AG20443 (cell line): ENCODE measurements around the gene NDUFA13.

Experiments
- DNase-seq: peaks from one replicate; pipeline ENCODE4 v3.0.0; 2012; ENCODE audit warnings: low spot score, mixed read lengths

NDUFA13 gene

GRCh38 chr19:19548915-19549759 is 33.1 kb downstream of the NDUFA13 start:
- no peak for DNase-seq

- no peak for DNase-seq
Measured at GRCh38 chr19:19549804-19550464, 33.9 kb downstream of the NDUFA13 start.

- peak; percentile 56 for DNase-seq
Measured at GRCh38 chr19:19550485-19550929, 34.5 kb downstream of the NDUFA13 start.

- no peak for DNase-seq
Measured at GRCh38 chr19:19550972-19551852, 35.2 kb downstream of the NDUFA13 start.

GRCh38 chr19:19551853-19552192 is 35.8 kb downstream of the NDUFA13 start:
- DNase-seq = no peak

GRCh38 chr19:19552798-19553197 is 36.8 kb downstream of the NDUFA13 start:
- peak; percentile 88 for DNase-seq

GRCh38 chr19:19553670-19554069 is 37.6 kb downstream of the NDUFA13 start:
- no peak for DNase-seq

GRCh38 chr19:19554074-19555023 is 38.3 kb downstream of the NDUFA13 start:
- DNase-seq = peak; percentile 83

- no peak for DNase-seq
Measured at GRCh38 chr19:19558055-19558454, 42.0 kb downstream of the NDUFA13 start.

- DNase-seq = no peak
Measured at GRCh38 chr19:19558636-19559035, 42.6 kb downstream of the NDUFA13 start.

GRCh38 chr19:19559931-19560330 is 43.9 kb downstream of the NDUFA13 start:
- no peak for DNase-seq

- no peak for DNase-seq
Measured at GRCh38 chr19:19561946-19562664, 46.1 kb downstream of the NDUFA13 start.

GRCh38 chr19:19562665-19563347 is 46.8 kb downstream of the NDUFA13 start:
- no peak for DNase-seq

- no peak for DNase-seq
Measured at GRCh38 chr19:19563348-19563848, 47.4 kb downstream of the NDUFA13 start.

GRCh38 chr19:19566306-19566705 is 50.3 kb downstream of the NDUFA13 start:
- DNase-seq = no peak

- DNase-seq = no peak
Measured at GRCh38 chr19:19567391-19567790, 51.4 kb downstream of the NDUFA13 start.

GRCh38 chr19:19568802-19569756 is 53.1 kb downstream of the NDUFA13 start:
- peak; percentile 87 for DNase-seq

- no peak for DNase-seq
Measured at GRCh38 chr19:19570571-19570970, 54.5 kb downstream of the NDUFA13 start.
